GM21528 (cell line): ENCODE results near the gene TNRC18.
"Not testable (repeated sequence)": the region's sequence is repeated elsewhere in the genome, so short reads cannot be mapped to it uniquely, and the experiment has no call there.

Experiments used
- ATAC-seq: cut with Tn5 transposase; IDR thresholded peaks from one replicate; pipeline ENCODE4 v1.9.1; 2021; ENCODE audit warnings: mild to moderate bottlenecking, moderate library complexity; ENCODE audit not compliant: unreplicated experiment, low FRiP score

TNRC18 gene

GRCh38 chr7:5423306-5423975, at the start of gene TNRC18:
Gene TNRC18 (minus strand): TSS chr7:5423834. CDS start chr7:5421246, 2,588 bp downstream.
- ATAC-seq = no peak

- ATAC-seq = no peak
These were observed 49.0 kb upstream of the TNRC18 start for GRCh38 chr7:5472432-5473315.

GRCh38 chr7:5471623-5472022, 48.0 kb upstream of the TNRC18 start:
- ATAC-seq = not testable (repeated sequence)

GRCh38 chr7:5470816-5471215, 47.2 kb upstream of the TNRC18 start:
- no peak for ATAC-seq

- no peak for ATAC-seq
These were observed 46.5 kb upstream of the TNRC18 start for GRCh38 chr7:5470167-5470532.

- no peak for ATAC-seq
These were observed 45.9 kb upstream of the TNRC18 start for GRCh38 chr7:5469375-5470166.

- no peak for ATAC-seq
These were observed 44.0 kb upstream of the TNRC18 start for GRCh38 chr7:5467645-5468044.

GRCh38 chr7:5466551-5466950, 42.9 kb upstream of the TNRC18 start:
- no peak for ATAC-seq

- ATAC-seq = no peak
These were observed 39.4 kb upstream of the TNRC18 start for GRCh38 chr7:5463031-5463430.

- ATAC-seq = no peak
These were observed 38.6 kb upstream of the TNRC18 start for GRCh38 chr7:5462216-5462615.

GRCh38 chr7:5458921-5459480, 35.4 kb upstream of the TNRC18 start:
- ATAC-seq = no peak

GRCh38 chr7:5457245-5457735, 33.7 kb upstream of the TNRC18 start:
- no peak for ATAC-seq

- ATAC-seq = no peak
These were observed 32.8 kb upstream of the TNRC18 start for GRCh38 chr7:5456409-5456808.

- no peak for ATAC-seq
These were observed 32.1 kb upstream of the TNRC18 start for GRCh38 chr7:5455581-5456219.

GRCh38 chr7:5455175-5455574, 31.5 kb upstream of the TNRC18 start:
- no peak for ATAC-seq

GRCh38 chr7:5454485-5454884, 30.9 kb upstream of the TNRC18 start:
- ATAC-seq = no peak

GRCh38 chr7:5453566-5454075, 30.0 kb upstream of the TNRC18 start:
- no peak for ATAC-seq

GRCh38 chr7:5452937-5453540, 29.4 kb upstream of the TNRC18 start:
- no peak for ATAC-seq

GRCh38 chr7:5452470-5452899, 28.9 kb upstream of the TNRC18 start:
- no peak for ATAC-seq
